ENCODE measurements around the gene ZNF695.

DNA sequence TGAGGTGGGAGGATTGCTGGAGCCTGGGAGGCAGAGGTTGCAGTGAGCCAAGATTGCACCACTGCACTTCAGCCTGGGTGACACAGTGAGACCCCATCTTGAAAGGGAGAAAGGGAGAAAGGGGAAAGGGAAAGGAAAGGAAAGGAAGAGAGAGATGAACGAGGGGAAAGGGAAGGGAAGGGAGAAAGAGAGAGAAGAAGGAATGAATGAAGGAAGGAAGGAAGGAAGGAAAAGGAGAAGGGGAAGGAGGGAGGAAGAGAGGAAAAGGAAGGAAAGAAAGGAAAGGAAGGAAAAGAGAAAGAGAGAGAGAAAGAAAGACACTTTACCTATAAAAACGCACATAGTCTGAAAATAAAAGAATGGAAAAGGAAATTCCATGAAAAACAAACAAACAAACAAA lies 18.0 kb downstream of the ZNF695 start:
- TF ChIP-seq POLR2AphosphoS5 (IDR thresholded peaks at IDR 0.05), result no peak
- TF ChIP-seq POLR2A (IDR thresholded peaks at IDR 0.05), result no peak
- no peak for TF ChIP-seq EP300 (IDR thresholded peaks at IDR 0.05)
- TF ChIP-seq CTCF (IDR thresholded peaks at IDR 0.05), result no peak
